ENCODE measurements around the gene EXOC4.

Gene EXOC4

DNA sequence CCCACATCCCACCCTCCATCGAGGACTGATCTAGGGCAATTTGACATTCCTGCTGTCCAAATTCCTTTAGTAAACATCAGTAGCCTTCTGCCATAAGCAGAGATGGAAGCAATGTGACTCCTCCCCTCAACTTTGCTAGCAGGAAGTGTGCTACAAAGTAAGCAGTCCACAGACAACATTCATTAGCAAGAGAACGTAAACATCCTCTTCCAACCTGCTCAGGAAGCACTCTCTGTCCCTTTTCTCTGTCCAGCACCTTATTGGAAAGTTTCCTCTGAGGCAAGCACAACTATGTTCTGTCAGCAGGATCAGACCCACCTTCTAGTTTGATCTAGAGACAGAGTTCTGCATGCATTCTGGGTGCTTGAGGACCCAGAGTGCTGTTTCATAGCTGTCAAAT, 826.1 kb downstream of the EXOC4 start:
- DNase-seq (ENCODE audit: low spot score): no peak

DNA sequence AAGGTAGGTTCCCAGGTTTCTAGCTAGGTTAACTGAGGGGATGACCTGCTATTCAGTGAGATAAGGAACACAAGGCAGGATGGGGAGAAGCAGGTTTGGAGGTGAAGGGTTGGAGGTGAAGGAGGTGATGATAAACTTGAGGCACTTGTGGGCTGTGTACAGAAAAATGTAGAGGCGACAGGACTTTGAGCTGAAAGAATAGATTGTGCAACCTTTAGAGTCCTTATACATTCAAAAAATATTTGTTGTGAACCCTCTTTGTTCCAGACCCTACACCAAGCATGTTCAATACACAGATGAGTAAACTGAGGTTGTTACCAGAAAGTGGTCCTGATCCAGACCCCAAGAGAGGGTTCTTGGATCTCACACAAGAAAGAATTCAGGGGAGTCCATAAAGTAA, 828.8 kb downstream of the EXOC4 start:
- DNase-seq (ENCODE audit: low spot score): no peak

DNA sequence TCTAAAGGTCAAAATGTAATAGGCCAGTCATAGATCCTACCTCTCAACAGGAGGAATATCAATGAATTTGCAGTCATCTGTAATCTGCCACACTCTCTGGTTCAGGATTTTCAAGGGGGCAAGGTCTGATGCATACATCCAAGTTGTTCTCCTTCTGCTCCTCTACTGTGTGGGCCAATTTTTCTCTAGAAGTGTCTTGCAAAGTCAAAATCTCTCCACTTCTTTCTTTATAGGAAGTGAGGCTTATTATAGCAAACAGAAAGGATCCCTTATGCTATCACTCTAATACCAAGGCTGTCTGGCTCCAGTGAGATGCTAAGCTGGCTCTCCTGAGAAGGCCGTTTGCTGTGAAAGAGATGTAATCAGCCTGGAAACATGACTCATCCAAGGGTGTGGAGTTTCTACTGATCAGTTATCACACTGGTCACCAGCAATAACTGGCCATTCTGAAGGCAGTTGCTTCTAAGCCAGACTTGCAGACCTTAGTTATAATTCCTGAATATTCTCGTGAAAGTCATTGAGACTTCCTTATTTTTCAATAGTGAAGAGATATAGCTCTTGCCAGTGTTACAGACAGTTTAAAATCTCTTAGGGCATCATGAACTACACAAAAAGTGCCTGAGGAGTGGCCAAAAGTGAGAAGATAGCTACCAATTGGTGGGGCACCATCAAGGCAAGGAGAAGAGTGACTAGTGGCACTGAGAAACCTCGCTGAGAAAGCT, 831.0 kb downstream of the EXOC4 start:
- DNase-seq (ENCODE audit: low spot score): no peak

DNA sequence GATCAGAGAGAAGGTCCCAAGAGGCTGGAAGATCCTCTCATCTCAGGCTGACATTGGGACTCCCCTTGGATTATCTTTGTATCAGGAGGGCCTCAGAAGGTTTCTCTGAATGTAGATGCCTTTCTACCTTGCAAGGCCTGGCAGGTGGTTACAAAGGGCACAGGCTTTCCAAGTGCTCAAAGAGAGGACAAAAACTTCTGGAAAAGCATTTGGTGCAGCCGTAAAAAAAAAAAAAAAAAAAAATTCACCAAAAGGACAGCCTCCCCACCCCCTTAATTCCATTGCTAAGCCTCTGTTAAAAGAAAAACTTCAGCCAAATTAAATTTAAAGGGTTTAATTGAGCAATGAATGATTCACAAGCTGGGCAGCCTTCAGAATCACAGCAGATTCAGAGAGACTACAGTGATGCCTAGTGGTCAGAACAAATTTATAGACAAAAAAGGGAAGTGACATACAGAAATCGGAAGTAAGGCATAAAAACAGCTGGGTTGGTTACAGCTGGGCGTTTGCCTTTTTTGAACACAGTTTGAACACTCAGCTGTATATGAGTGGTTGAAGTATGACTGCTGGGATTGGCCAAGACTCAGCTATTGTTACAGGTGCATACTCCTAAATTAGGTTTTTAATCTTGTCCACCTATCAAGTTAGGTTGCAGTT, 831.7 kb downstream of the EXOC4 start:
- DNase-seq (ENCODE audit: low spot score): no peak

DNA sequence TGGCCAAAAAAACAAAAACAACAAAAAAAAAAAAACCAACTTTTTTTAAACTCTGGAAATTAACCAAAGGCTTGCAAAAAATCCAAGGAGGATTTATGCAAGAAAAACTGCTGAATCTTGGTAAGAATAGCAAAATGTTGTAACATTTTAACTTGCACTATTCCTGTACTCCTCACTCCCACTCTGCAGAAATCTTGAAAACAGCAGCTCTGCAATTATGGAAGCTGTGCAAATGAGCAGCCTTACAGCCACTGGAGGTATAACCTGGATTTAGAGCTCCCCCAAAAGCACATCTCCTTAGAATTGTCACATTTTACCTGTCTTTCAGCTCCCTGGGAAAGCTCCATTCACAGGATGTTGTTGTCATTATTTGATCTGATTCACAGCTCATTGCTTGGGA, 832.4 kb downstream of the EXOC4 start:
- DNase-seq (ENCODE audit: low spot score): no peak

DNA sequence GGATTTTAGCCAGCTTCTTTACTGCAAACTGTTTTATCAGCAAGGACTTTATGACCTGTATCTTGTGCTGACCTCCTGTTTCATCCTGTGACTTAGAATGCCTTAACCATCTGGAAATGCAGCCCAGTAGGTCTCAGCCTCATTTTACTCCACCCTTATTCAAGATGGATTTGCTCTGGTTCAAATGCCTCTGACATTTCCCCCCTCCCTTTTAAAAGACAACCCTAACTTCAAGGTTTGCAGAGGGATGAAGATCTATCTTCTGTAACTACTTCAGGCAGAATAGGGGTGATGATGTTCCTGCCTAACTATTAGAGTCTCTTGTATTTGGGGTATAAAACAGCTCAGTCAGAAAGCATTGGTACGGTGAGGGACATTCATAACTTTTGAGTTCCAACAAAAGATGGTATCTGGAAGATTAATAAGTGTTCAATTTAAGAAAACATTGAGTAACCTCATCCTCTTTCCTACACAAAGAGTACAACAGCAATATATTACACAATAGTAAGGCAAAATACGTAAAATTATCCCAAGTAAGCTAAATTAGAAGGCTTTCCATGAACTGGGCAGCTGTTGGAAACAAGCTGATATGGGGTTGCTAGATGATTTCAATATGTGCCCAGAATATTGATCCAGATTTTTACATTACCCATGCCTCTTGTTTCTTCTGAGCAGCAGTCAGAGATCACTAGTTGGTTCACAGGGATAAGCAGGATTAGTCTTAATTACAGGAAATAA, 834.3 kb downstream of the EXOC4 start:
- no peak for DNase-seq (ENCODE audit: low spot score)

DNA sequence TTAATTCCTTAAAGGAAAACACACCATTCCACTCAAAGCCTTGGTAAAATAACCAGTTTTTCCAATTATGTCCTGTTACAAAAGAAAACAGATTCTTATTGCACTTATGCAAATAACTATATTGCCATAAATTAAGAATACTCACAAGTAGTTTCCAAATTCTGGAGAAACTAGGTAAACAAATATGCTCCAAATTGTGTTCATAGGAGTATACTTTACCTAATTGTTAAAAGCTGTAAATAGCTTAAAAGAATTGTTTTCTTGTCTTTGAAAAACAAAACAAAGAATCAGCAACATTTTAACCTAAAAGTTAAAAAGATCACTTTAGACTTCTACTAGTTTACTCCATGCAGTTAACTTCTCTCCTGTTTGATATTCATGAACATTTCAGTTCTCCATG, 835.3 kb downstream of the EXOC4 start:
- no peak for DNase-seq (ENCODE audit: low spot score)

DNA sequence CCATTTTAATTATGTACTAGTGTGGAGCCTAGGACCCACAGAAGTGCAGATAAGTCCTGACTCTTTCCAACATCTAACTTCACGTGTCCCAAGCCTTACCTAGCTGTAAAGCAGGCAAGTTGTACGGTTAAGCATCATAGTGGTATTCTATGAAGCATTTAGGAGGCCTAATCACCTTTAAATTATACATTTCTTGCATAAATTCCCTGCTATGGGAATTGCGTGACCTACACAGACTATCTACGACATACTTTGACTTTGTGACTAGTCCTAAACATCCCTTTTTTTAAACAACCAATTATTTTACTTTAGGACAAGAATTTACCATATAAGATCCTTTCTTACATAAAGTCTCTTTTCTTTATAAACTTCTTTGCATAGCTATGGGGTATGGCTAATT, 836.6 kb downstream of the EXOC4 start:
- no peak for DNase-seq (ENCODE audit: low spot score)

DNA sequence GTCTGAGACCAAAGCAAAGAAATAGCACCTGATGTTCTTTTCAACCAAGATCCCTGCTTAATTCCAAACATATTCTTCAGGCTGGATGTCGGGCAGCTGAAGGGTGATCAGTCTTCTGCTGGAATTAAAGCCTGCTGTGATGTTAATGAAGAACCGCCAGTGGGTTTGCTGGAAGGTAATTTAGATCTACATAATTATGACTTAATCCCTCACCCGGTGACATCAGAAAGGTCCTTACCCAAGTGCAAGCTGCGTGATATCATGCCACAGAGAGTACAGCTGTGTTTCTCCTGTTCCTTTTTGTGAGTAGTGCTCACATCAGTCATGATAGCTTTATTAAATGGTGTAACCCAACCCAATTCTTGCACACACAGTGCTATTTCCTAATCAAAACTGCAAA, 845.2 kb downstream of the EXOC4 start:
- DNase-seq (ENCODE audit: low spot score): no peak

DNA sequence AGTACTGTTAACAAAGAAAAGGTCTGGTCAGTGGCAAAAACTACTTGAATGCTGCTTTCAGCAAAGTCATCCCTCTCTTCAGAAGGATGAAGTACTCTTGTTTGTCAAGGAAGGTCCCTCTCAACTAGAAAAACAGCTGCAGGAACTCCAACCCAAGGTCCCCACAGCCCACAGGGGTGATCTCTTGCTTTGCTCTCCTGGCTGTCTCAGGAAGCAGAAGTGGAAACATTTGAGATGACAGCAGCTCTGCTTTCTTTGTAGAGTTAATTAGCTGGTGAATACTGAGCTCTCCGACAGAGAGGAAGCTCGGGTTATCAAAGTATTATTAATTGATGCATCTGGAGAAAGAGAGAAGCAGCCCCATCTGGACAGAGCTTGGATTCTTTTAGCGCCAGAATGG, 848.8 kb downstream of the EXOC4 start:
- no peak for DNase-seq (ENCODE audit: low spot score)

DNA sequence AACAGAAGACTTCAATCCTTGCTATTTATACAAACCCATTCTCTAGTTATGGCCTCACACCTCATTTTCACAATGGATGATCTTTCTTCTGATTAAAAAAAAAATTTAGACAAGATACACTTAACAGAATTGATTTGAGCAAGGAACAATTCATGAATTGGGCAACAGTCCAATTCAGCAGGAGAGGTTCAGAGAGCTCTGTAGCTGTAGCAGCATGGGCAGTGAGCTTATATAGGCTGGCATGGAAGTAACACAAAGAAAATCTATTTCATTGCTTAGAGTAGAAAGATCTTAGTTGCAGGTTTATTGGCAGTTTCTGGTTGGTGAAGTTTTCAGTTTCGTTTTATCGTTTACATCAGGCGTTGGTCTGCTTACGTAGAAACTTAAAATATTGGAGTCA, 851.3 kb downstream of the EXOC4 start:
- no peak for DNase-seq (ENCODE audit: low spot score)

DNA sequence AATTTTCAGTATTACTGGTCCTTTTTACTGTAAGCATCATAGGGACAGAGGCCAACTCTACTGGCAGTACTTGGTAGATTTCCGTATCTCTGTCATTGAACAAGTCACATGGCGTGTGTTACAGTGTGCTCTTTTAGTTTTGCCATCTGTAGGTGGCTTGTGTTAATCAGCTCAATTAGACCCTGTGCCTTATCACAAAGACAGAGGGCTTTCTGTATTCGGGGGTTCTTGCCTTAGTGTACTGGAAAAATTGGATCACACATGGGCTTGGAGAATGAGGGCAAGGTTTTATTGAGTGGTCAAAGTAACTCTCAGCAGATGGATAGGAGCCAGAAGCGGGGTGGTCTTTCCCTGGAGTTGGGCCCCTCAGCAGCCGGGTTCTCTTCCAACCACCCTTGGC, 853.0 kb downstream of the EXOC4 start:
- DNase-seq (ENCODE audit: low spot score): no peak

DNA sequence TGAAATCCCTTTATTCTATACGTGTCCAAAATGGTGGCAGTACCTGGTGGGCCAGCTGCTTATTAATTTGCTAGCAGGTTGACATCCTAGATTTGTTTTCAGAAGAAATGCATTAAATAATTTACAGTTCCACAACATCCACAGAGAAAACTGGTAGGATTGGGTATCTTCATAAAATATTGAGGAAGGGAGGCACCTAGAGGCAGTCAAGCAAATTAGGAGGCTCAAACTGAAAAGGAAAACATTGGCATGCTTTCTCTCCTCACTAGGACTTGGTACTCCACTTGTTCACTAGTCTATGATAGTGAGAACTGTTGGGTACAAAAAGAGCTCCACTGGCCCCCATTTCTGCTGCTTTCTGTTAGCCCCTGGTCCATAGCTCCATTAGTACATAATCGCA, 855.9 kb downstream of the EXOC4 start:
- no peak for DNase-seq (ENCODE audit: low spot score)

DNA sequence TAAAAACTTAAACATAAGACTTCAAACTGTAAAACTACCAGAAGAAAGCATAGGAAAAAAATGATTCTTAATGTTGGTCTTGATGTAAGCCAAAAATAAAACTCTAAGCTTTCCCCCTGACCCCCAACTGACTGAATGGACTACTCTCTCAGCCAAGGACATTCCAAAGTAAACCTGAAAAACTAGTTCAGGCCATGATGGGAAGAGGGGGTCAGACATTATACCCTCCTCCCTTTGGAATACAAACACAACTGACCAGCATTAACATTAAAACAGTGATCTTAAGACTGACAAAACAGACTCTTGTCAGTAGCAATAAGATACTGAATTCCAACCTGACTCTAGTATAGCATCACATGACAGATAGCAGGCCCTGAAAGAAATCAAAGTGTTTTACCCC, 860.8 kb downstream of the EXOC4 start:
- no peak for DNase-seq (ENCODE audit: low spot score)

DNA sequence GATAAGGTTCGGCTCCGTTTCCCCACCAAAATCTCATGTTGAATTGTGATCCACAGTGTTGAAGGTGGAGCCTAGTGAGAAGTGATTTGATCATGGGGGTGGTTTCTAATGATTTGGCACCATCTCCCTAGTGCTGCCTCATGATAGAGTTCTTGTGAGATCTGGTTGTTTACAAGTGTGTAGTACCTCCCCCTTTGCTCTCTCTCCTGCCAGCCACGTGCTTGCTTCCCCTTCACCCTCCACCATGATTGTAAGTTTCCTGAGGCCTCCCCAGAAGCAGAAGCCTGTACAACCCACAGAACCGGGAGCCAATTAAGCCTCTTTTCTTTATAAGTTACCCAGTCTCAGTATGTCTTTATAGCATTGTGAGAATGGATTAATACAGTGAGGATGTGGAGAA, 862.1 kb downstream of the EXOC4 start:
- no peak for DNase-seq (ENCODE audit: low spot score)

Measured in ecto neural progenitor cell (in vitro differentiated cells).